Mesothelial cell of epicardium (in vitro differentiated cells): Measurements from ENCODE around the gene GRP. TPM values are rescaled to one million over a fixed set of nuclear protein-coding genes. Genes with fewer than 3 reads are reported as not detected.

Experiments
- DNase-seq, 2 experiments: peaks; one replicate each; pipeline ENCODE4 v3.0.0; 2021; ENCODE audit warnings: low spot score in 2 of 2; ENCODE audit not compliant: unreplicated experiment in 2 of 2
- H3K27ac Mint-ChIP-seq: 2 replicates; pipeline ENCODE4 v1.8.0; 2021; ENCODE audit warnings: mixed read lengths
- H3K27me3 Mint-ChIP-seq: 2 replicates; pipeline ENCODE4 v1.8.0; 2021; ENCODE audit warnings: low read depth, mixed read lengths
- H3K36me3 Mint-ChIP-seq: 2 replicates; pipeline ENCODE4 v1.8.0; 2021; ENCODE audit warnings: mixed read lengths
- H3K4me1 Mint-ChIP-seq: 2 replicates; pipeline ENCODE4 v1.8.0; 2021; ENCODE audit warnings: mixed read lengths
- H3K4me3 Mint-ChIP-seq: 2 replicates; pipeline ENCODE4 v1.8.0; 2021; ENCODE audit warnings: mild to moderate bottlenecking, moderate library complexity, mixed read lengths
- H3K9me3 Mint-ChIP-seq: 2 replicates; pipeline ENCODE4 v1.8.0; 2021; ENCODE audit warnings: mixed read lengths
- total RNA-seq: library from RNA; stranded (reverse); gene quantifications from 3 replicates; pipeline ENCODE4 v1.2.1, GENCODE V29; 2021
- TF ChIP-seq, protein P1 (sequence below): fragments of 200-600 bp; sonication (generic); IDR thresholded peaks from one replicate; pipeline ENCODE4 v1.5.0; 2021; ENCODE audit warnings: antibody characterized with exemption; ENCODE audit not compliant: unreplicated experiment

GRP gene
- total RNA-seq, 1 donor from 2014 or later = not detected

DNA sequence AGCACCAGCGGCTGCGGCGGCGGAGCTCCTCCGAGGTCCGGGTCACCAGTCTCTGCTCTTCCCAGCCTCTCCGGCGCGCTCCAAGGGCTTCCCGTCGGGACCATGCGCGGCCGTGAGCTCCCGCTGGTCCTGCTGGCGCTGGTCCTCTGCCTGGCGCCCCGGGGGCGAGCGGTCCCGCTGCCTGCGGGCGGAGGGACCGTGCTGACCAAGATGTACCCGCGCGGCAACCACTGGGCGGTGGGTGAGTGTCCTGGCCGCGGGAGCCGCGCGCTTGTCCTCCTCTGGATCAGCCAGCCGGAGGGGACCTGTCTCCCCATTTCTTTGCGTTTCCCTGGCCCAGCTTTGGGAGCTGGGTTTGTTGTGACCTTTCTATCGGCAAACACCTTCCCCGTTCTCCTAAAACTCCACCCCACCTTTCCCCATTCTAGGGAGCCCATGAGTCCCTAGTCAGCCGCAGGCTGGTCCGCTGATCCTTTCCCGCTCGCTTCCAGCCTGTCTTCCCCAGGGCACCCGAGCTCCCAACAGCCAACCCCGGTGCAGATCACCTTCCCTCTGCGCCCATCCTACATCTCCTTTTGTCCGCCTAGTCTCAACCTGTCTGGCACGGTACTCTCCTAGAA lies 316 bp downstream of the GRP start:
- peak overlapping the region; percentile 40 for H3K4me3 Mint-ChIP-seq
- DNase-seq = no peak
- no peaks in the 10 kb centered on the region for H3K36me3 Mint-ChIP-seq
- TF ChIP-seq, protein P1, sequence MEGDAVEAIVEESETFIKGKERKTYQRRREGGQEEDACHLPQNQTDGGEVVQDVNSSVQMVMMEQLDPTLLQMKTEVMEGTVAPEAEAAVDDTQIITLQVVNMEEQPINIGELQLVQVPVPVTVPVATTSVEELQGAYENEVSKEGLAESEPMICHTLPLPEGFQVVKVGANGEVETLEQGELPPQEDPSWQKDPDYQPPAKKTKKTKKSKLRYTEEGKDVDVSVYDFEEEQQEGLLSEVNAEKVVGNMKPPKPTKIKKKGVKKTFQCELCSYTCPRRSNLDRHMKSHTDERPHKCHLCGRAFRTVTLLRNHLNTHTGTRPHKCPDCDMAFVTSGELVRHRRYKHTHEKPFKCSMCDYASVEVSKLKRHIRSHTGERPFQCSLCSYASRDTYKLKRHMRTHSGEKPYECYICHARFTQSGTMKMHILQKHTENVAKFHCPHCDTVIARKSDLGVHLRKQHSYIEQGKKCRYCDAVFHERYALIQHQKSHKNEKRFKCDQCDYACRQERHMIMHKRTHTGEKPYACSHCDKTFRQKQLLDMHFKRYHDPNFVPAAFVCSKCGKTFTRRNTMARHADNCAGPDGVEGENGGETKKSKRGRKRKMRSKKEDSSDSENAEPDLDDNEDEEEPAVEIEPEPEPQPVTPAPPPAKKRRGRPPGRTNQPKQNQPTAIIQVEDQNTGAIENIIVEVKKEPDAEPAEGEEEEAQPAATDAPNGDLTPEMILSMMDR = no peak
- H3K4me1 Mint-ChIP-seq = peaks cover 14% of the 10 kb centered on the region
- no peak overlapping the region for H3K27ac Mint-ChIP-seq
- peaks cover 99% of the 10 kb centered on the region for H3K27me3 Mint-ChIP-seq
- no peaks in the 10 kb centered on the region for H3K9me3 Mint-ChIP-seq

DNA sequence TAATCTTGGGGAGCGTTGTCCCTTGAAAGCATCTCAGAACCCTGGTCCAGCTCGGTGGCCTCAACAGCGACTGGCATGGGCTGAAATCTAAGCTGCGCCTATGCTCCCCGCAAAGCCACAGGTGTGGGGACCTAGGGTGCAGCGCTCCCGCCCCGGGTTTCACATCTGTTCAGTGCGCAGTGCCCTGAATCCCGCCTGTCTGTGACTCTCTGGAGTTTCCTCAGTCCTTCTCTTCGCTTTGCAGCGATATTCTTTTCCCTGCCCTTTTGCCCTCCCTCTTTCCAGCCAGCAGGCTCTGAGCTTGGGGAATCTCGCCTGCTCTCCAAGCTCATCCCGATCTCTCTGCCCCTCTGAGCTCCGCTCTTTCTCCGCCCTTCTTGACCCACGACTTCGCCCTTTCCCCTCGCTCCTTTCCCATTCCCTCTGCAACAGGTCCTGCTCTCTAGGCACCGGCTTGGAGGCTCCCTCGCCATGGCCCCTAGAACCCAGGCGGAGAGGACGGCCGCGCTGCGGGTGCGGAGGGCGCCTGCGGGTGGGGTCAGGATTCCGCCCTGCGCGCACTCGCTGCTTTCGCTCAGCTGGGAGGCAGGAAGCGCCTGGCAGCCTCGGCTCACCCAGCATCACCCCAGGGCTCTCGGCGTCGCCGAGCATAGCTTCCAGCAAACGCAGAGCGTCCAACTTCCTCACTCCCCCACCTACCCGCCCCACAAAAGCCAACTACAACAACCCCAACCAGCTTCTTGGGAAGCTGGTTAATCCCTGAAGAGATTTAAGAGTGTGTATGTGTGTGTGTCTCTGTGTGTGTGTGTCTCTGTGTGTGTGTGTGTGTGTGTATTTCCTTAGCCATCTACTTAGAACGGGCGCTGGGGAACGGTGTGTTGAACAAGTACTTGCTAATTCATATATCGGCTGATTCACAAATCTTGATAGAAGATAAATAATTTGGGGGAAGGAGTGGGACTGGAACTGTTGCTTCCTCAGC lies 1.1 kb downstream of the GRP start:
- no peak for DNase-seq
- H3K4me3 Mint-ChIP-seq = peak overlapping the region; percentile 40
- peaks cover 99% of the 10 kb centered on the region for H3K27me3 Mint-ChIP-seq
- peaks cover 14% of the 10 kb centered on the region for H3K4me1 Mint-ChIP-seq
- H3K27ac Mint-ChIP-seq = no peak overlapping the region
- no peaks in the 10 kb centered on the region for H3K36me3 Mint-ChIP-seq
- TF ChIP-seq, protein P1 = no peak
- H3K9me3 Mint-ChIP-seq = no peaks in the 10 kb centered on the region

DNA sequence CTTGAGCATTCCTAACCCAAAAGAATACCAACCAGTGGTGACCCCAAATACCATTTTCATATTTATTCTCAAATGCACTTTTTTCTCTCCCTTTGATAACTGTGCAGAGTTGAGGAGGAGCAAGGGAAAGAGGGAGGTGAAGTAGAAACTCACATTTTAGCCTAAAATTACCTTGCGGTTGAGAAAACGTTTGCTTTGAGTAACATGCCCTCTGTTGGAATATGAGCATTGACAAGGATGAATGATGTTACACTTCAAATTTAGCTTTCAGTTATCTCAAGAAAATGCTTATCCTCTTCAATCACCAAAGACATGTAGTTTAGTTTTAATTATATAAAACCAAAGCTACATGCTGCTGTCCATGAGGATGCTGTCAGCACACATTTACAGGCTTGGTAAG lies 2.4 kb downstream of the GRP start:
- TF ChIP-seq, protein P1 = no peak
- H3K36me3 Mint-ChIP-seq = no peaks in the 10 kb centered on the region
- no peak overlapping the region for H3K27ac Mint-ChIP-seq
- no peaks in the 10 kb centered on the region for H3K9me3 Mint-ChIP-seq
- DNase-seq = no peak
- H3K27me3 Mint-ChIP-seq = peaks cover 98% of the 10 kb centered on the region
- H3K4me3 Mint-ChIP-seq = no peak overlapping the region
- H3K4me1 Mint-ChIP-seq = peaks cover 14% of the 10 kb centered on the region

DNA sequence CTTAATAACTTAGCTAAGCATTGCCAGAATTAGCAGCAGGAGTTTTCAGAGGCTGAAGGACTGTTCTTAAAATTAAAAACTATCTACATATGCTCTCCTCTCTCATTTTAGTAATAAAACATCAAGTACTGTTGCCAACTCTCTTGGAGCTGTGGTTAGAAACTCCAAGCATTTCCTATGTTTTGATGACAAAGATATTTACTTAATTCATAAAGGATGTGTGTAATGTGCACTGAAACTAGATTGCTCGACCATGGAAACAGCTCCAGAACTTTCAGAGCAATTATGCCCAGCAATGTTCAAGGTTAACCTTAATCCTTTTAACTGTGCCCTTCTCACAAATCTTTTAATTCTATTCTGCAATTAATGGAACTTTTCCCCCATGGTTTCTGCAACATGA lies 8.4 kb downstream of the GRP start:
- Mint-ChIP-seq H3K36me3 (no peaks in the 10 kb centered on the region), H3K27me3 (peaks cover 91% of the 10 kb centered on the region), H3K4me3 (no peak overlapping the region), H3K9me3 (no peaks in the 10 kb centered on the region), H3K27ac (no peak overlapping the region), H3K4me1 (no peaks in the 10 kb centered on the region)
- DNase-seq = no peak
- TF ChIP-seq, protein P1 = no peak

DNA sequence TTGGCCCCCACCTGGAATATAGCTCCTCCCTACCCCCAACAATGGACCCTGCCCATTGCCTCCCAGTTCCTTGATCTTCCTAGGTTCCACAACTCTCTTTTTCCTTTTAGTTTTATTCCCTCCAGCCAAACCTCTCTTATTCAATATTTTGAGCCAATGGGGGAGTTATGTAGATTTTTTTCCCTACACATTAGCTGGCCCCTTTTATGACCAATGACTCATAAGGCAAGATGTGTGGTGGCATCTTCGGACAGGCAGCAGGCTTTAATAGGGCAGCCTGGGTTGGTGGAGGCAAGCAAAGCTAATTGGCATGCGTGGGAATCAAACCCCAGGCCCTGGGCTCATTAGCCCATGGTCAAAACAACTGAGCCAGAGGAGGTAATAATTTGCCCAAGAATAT lies 9.2 kb downstream of the GRP start:
- no peak for DNase-seq
- Mint-ChIP-seq H3K36me3 (no peaks in the 10 kb centered on the region), H3K27me3 (peaks cover 82% of the 10 kb centered on the region), H3K27ac (no peak overlapping the region), H3K4me1 (no peaks in the 10 kb centered on the region), H3K9me3 (no peaks in the 10 kb centered on the region), H3K4me3 (no peak overlapping the region)
- TF ChIP-seq, protein P1 = no peak
